ENCODE measurements around the gene AIRE.
A peak's percentile ranks its signal among the peaks of the same experiment; 100 is the strongest.

AIRE gene

DNA sequence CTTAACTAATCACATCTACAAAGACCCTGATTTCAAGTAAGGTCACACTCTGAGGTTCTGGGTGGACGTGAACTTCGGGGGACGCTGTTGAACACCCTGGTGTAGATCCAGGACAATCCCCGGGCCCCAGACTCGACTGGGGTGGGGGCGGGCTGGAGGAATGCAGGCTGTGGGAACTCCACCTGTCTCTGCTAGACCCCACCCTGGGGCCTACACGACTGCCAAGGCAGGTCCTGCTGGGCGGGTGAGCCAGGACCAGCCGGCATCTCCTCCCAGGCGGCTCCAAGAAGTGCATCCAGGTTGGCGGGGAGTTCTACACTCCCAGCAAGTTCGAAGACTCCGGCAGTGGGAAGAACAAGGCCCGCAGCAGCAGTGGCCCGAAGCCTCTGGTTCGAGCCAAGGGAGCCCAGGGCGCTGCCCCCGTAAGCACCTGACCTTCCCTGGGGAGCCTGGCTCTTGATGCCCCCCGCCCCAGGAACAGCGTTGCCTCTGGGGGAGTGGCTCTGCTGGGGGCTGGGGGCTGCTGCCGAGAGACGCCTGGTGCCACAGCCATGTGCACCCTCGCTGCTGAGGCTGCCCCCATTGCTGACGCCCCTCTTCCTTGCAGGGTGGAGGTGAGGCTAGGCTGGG lies 3.8 kb downstream of the AIRE start:
- no peak for DNase-seq (ENCODE audit: low read depth, low spot score)
- H3K4me3 ChIP-seq (ENCODE audit: low read length) = no peak overlapping the region

DNA sequence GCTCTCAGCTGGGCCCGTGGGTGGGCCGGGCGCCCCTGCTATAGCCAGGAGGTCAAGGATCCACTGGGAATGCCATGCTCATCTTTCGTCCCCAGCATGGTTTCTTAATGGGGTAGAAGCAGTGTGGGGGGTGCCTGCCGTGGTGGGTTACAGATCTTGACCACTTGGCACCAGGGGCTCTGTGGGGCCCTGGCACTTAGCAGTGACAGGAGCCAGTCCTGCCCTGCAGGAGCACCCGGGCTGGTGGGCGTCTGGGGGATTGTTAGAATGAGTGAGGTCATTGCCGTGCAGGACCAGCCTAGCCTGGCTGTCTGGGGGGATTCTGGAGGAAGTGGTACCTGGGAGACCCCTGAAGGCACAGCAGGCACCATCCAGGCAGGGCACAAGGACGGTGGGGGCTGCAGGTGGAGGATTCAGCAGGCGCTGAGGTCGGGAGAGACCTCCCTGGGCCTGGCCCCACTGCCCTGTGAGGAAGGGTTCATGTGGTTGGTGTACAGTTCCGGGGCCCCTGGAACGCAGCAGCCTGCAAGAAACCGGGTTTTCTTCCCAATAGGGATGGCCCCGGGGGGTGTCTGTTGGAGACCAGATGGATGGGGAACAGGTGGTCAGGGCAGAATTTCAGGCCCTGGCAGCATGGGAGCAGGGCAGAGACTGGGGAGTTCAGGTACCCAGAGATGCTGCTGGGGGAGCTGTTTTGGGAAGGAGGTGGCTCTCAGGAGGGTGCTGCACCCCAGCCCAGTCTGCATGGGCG lies 4.8 kb downstream of the AIRE start:
- no peak overlapping the region for H3K4me3 ChIP-seq (ENCODE audit: low read length)
- DNase-seq (ENCODE audit: low read depth, low spot score) = no peak

DNA sequence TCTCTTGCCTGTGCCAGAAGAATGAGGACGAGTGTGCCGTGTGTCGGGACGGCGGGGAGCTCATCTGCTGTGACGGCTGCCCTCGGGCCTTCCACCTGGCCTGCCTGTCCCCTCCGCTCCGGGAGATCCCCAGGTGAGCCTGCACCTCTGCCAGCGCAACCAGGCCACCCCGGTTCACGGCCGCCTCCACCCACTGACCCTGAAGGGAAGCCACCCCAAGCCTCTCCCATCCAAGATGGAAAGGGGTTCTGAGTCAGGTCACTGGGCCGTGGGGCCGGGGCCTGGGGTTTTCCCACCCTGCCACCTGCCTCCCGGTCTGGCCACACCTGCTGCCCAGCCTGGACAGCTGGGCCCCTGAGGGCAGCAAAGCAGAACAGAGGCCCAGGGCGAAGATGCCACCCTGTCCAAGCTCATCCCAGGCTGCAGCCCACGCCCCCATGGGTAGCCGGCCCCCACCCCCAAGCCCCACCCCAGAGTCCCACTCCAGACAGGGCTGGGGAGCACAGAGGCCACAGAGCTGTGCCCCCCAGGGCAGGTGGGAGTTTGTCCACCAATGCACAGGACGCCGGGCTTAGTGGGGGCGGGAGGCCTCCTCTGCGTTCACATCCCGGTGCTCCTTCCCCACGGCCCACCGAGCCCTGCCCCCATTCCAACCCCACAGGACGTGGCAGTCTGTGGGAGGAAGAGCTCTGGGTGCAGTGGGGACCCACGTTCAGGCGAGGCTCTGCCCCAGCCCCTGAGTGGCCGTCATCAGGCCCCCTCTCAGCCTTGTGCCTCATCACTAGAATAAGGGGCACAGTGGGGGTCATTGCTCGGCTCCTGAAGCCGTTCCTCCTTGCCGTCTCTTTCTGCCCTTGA lies 5.6 kb downstream of the AIRE start:
- no peak for DNase-seq (ENCODE audit: low read depth, low spot score)
- no peak overlapping the region for H3K4me3 ChIP-seq (ENCODE audit: low read length)

DNA sequence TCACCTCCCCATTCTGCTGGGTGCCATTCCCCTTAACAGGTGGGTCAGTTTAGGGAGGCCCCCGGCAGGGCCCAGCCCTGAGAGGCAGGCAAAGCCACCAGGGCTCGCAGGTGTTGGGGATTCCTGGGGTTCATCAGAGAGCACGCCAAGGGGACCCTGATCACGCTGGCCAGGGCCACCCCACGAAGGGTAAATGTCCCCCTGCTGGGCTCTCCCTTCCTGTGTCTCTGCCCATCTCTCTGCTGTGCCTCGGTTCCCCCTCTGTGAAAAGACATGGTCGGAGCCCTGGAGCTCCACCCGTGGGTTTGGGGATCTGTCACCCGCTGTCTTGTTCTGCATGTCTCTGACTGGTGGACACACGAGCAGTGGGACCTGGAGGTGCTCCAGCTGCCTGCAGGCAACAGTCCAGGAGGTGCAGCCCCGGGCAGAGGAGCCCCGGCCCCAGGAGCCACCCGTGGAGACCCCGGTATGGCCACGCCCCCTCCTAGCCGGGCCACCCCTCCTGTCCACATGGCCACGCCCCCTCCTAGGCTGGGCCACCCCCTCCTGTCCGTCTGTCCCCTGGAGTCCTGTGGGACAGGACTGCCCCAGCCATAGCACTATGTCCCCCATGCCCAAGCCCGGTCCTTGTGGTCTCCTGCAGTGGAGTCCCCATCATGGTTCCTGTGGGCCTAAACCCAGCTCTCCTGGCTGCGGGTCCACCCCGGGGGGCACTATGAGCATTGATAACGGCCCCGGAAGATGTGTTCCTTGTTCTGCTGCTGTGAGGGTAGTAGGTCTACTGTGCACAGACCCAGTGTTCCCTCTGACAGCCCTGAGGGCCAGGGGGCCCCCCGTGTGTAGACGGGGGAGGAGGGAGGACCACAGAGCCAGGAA lies 6.5 kb downstream of the AIRE start:
- no peak for DNase-seq (ENCODE audit: low read depth, low spot score)
- H3K4me3 ChIP-seq (ENCODE audit: low read length) = no peak overlapping the region

DNA sequence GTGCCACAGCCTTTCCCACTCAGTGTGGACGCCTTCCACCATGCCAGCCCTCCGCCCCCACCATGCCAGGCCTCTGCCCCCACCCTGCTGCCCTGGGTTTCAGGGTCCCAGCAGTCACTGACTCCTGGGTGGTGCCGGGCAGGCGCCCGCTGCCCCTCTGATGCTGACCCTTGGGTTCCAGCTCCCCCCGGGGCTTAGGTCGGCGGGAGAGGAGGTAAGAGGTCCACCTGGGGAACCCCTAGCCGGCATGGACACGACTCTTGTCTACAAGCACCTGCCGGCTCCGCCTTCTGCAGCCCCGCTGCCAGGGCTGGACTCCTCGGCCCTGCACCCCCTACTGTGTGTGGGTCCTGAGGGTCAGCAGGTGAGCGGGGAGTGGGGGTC lies 7.1 kb downstream of the AIRE start:
- no peak for DNase-seq (ENCODE audit: low read depth, low spot score)
- no peak overlapping the region for H3K4me3 ChIP-seq (ENCODE audit: low read length)

DNA sequence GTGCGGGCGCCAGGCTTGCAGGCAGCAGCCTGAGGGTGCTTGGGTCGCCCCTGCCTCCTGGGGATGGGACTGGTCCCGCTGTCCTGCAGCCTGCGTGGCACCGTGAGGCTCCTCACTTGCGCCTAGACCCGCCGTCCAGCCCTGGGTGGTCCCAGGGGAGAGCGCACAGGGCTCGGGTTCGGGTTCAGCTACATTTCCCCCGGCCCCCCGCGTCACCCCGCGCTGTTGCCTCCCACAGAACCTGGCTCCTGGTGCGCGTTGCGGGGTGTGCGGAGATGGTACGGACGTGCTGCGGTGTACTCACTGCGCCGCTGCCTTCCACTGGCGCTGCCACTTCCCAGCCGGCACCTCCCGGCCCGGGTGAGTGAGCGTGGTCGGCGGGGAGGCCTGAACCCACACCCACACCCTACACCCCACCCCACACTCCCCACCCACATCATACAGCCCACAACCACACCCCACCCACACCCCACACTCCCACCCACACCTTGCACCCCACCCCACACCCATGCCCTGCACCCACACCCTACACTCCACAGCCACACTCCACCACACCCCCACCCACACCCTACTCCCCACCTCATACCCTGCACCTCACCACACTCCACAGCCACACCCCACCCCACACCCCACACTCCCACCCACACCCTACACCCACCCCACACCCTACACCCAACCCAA lies 8.0 kb downstream of the AIRE start:
- no peak for DNase-seq (ENCODE audit: low read depth, low spot score)
- H3K4me3 ChIP-seq (ENCODE audit: low read length) = no peak overlapping the region

DNA sequence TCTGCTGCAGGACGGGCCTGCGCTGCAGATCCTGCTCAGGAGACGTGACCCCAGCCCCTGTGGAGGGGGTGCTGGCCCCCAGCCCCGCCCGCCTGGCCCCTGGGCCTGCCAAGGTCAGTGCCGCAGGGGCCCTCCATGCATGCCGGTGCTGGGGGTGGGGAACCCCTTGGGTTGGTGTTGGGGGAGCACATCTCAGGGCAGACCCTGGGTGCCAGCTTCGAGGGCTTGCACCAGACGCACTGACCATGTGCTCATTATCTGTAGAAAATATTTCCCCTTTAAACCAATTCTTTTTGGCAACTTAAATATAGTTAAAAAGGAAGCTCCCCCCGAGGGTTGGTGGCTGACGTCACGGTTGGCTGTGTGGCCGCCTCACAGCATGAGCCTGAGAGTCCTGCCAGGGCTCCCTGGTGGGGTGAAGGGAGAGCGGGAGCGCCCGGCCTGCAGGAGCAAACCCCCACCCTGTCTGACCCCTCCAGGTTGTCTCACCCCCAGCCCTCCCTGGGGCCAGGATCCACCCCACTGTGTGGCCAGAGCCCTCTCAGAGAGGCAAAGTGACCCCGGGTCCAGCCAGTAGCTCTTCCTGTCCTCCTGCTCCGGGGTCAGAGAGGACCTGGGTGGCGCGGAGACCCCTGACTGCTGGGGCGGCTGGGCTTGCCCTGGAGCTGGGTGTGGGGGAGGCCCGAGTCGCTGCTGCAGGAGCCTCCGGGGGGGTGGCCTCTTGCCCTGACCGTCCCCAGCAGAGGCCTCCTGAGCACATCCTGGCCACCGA lies 8.9 kb downstream of the AIRE start:
- H3K4me3 ChIP-seq (ENCODE audit: low read length) = no peak overlapping the region
- no peak for DNase-seq (ENCODE audit: low read depth, low spot score)

DNA sequence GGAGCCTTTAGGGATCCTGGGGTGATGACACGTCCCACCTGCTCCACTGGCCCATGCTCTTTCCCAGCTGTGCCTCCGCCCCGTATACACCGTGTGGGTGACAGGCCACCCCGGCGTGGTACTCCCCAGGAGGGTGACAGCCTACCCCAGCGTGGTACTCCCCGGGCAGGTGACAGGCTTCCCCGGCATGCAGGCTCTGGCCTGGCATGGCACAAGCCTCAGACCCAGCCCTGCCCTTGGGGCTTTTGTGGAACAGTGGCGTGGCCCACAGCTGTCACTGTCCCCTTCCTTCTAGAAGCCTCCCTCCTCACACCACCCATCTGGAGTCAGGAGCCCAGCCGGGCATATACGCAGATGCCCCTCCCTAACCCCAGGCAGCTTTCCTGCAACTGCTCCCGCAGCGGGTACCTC lies 9.5 kb downstream of the AIRE start:
- no peak overlapping the region for H3K4me3 ChIP-seq (ENCODE audit: low read length)
- DNase-seq (ENCODE audit: low read depth, low spot score) = no peak

DNA sequence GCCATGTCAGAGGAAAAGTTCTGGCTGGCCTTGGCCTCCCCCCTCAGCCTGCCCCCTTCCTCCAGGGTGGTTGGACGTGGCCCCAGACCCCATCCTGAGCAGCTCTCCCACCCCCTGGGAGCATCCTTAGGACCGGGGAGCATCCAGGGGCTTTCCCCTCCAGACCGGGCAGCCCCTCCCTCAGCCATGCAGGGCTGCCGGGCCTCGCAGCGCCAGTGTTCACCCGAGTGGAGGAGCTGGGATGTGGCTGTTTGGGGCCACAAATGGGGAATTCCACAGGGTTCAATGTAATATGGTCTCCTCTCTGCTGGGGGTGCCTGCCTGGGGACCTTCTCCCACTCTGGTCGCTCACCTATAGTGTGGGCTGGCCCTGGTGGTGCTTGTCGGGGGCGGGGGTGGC lies 10.0 kb downstream of the AIRE start:
- no peak for DNase-seq (ENCODE audit: low read depth, low spot score)
- no peak overlapping the region for H3K4me3 ChIP-seq (ENCODE audit: low read length)

DNA sequence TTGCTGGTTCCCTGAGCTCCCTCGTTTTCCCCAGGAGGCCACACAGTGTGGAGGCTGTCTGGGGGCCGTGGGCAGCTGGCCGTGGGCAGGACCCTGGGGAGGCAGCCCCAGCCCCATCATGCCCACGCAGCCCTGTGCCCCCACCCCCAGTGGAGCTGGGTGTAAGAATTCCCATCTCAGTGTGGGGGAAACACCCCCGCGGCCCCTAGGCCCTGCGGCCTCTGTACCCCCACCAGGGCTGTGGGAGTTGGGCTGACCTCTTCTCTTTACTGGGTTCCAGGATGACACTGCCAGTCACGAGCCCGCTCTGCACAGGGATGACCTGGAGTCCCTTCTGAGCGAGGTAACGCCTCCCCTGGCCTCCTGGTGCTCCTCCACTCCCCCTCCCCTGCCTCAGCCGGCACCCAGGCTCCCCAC lies 10.4 kb downstream of the AIRE start:
- no peak for DNase-seq (ENCODE audit: low read depth, low spot score)
- H3K4me3 ChIP-seq (ENCODE audit: low read length) = no peak overlapping the region

DNA sequence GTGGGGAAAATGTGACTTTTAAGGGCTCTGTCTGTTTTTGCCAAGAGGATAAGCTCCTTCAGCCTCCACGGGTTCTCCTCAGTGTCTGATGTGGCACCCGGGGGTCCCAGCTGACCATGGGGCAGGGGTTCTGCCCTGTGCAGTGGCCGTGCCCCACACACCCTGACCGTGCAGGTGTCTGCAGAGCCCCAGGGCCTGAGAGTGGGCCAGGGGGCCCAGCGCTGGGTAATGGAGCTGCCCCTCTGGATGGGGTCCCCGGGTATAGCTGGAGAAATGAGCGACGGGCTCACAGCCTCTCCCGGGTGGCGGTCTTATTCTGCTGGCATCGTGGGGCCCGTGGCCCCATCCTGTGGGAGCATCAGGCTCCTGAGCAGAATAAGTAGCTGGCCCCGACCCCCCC lies 11.2 kb downstream of the AIRE start:
- no peak for DNase-seq (ENCODE audit: low read depth, low spot score)
- H3K4me3 ChIP-seq (ENCODE audit: low read length) = no peak overlapping the region

DNA sequence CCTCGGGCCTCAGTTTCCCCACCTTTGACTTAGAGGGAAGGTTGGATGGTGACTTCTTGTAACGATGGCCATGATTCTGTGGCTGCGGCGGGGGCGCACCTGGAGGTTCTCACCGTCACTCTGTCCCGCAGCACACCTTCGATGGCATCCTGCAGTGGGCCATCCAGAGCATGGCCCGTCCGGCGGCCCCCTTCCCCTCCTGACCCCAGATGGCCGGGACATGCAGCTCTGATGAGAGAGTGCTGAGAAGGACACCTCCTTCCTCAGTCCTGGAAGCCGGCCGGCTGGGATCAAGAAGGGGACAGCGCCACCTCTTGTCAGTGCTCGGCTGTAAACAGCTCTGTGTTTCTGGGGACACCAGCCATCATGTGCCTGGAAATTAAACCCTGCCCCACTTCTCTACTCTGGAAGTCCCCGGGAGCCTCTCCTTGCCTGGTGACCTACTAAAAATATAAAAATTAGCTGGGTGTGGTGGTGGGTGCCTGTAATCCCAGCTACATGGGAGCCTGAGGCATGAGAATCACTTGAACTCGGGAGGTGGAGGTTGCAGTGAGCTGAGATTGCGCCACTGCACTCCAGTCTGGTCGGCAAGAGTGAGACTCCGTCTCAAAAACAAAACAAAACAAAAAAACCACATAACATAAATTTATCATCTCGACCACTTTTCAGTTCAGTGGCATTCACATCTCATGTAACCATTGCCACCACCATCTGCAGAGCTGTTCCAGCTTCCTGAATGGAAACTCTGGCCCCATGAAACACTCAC lies 12.0 kb downstream of the AIRE start:
- peak; percentile 25 for DNase-seq (ENCODE audit: low read depth, low spot score)
- H3K4me3 ChIP-seq (ENCODE audit: low read length) = no peak overlapping the region

DNA sequence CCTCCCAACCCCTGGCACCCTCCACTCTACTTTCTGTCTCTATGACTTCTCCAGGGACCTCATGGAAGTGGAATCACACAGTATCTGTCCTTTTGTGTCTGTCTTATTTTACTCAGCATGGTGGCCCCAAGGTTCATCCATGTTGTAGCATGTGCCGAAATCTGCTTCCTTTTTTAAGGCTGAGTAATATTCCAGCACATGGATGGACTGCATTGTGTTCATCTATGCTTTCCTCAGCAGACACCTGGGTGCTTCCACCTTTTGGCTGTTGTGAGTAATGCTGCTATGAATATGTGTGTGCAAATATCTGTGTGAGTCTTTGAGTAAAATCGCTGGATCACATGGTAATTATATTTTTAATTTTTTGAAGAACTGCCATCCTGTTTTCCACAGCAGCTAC lies 12.6 kb downstream of the AIRE start:
- DNase-seq (ENCODE audit: low read depth, low spot score) = peak; percentile 24
- no peak overlapping the region for H3K4me3 ChIP-seq (ENCODE audit: low read length)

DNA sequence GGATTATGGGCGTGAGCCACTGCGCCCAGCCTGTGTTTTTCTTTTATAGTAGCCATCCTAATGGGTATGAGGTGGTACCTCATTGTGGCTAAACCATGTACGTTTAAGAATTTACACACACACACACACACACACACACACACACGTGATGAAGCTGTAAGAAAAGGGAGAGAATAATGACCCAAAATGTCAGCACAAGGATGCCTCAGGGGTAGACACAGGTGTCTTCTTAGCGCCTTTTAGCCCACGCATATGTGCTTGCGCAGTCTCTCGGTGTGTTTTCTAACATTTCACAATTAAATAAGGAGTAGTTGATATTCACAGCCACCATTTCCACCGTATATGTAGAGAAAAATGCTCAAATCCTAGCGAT lies 13.4 kb downstream of the AIRE start:
- DNase-seq (ENCODE audit: low read depth, low spot score) = peak; percentile 8
- H3K4me3 ChIP-seq (ENCODE audit: low read length) = peak overlapping the region; percentile 58

DNA sequence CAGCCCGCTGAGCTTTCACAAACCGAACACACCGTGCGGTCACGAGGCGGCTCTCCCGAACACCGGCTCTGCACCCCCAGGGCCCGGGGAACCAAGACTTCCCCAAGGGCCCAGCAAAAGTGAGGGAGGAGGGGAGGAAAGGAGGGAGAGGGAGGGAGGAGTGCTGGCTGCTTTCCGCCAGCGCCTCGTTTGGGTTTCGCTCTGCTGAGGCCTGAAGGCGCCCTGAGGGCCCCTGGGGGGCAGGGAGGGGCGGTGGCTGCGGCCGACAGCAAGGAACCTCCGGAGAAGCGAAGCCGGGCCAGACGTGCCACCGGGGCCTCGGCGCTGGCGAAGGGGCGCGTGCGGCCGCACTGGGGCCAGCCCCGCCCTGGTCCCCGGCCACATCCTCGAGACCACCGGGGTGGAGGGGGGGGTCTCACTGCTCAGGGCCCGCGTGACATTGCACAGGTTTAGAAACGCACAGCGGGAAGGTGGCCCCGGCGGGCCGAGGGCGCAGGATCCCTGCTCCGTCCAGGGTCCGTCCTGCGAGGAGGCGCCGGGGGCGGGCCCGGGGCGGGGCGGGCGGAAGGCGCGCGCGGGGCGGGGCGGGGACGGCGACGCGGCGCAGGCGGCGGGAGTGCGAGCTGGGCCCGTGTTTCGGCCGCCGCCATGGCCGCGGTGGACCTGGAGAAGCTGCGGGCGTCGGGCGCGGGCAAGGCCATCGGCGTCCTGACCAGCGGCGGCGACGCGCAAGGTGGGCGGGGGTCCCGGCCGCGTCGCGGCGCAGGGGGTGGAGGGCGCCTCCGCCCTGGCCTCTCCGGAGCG lies 14.0 kb downstream of the AIRE start, which contains the start of gene PFKL:
Gene PFKL (plus strand): TSS at position 596 of the 804 bp plus-strand sequence. CDS start 53 bp downstream, at position 649.
- peak; percentile 8 for DNase-seq (ENCODE audit: low read depth, low spot score)
- peak within 1 kb of the TSS; percentile 58 for H3K4me3 ChIP-seq (ENCODE audit: low read length)

DNA sequence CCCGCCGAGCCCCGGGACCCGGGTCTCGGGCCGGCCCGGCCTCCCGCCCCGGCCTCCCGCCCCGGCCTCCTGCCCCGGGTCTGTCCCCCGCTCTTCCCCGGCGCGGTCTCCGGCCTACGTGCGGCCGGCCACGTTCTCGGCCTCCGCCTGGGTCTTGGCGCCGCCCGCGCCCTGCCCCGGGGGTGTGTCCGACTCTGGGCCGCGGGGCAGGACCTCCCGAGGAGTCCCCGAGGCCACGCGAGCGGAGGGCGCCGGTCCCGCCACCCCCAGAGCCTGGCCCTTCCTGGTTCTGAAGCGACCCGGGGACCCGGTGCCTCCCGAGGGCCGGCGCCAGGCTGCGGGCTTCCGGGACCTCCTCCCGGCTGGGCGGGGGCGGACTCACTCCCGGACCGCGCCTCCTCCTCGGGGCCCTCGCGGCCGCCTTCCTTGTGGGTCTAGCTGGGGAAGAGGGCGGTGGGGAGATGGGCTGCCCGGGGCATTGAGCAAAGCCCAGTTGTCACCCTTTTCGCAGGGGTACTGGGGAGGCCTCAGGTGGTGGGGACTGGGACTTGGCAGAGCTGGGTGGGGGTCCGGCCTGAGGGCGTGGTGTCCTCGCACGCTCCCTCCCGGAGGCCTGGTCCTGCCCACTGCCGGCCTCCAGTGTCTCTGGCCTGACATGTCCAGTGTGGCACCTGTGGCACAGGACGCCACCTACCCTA lies 14.7 kb downstream of the AIRE start:
- peak overlapping the region; percentile 58 for H3K4me3 ChIP-seq (ENCODE audit: low read length)
- DNase-seq (ENCODE audit: low read depth, low spot score) = no peak
